Fibroblast of skin of right quadriceps (primary cell): Measurements from ENCODE around the gene PSORS1C2.
"Not testable (repeated sequence)": the region's sequence is repeated elsewhere in the genome, so short reads cannot be mapped to it uniquely, and the experiment has no call there.

Source experiments
- DNase-seq: peaks from one replicate; pipeline ENCODE4 v3.0.0-alpha.2; 2013

PSORS1C2 gene

GRCh38 chr6:31138982-31139381 lies at the start of gene PSORS1C2:
Gene PSORS1C2 (minus strand): TSS chr6:31139066. CDS start chr6:31139026, 40 bp downstream.
- DNase-seq, result no peak

- DNase-seq, result no peak
Observed at GRCh38 chr6:31187780-31188194, 48.9 kb upstream of the PSORS1C2 start.

- no peak for DNase-seq
Observed at GRCh38 chr6:31186052-31186734, 47.3 kb upstream of the PSORS1C2 start.

DNA sequence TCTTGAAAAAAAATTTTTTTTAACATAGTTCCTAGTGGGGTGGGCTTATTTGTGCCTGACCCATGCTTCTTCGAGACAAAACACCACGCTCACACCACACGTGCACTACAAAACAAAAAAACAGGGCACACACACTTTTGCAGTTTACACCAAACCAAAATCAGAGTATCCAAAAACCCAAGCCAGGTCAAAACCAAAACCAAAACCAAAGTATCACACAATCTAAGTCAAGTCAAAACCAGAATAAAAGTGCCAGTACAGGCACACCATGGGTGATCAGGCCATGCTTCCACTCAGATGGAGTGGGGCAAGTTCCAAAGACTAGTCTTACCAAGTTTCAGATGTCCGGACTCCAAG lies 46.8 kb upstream of the PSORS1C2 start:
- DNase-seq, result not testable (repeated sequence)

DNA sequence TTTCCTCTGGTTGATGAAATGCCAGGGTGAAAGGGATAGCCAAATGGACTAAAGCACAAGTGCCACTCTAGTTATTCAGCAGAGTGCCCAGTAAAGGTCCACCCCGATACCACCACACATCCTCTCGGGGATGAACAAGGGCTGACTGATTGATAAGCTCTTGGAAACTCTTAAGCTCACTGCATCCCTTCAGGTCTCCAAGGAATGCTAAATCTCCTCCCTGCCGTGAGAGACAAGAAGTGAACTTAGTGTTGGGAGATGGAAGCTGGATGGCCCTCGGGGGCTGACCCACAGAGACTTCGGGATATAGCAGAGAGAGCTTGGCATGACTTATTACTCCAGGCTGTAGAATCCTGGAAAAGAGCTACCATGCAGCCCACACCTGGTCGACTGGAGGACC lies 45.0 kb upstream of the PSORS1C2 start:
- DNase-seq, result not testable (repeated sequence)

GRCh38 chr6:31183287-31183686 lies 44.4 kb upstream of the PSORS1C2 start:
- not testable (repeated sequence) for DNase-seq

GRCh38 chr6:31180500-31180899 lies 41.6 kb upstream of the PSORS1C2 start:
- DNase-seq, result peak; percentile 72

GRCh38 chr6:31179896-31180295 lies 41.0 kb upstream of the PSORS1C2 start:
- no peak for DNase-seq

- no peak for DNase-seq
Observed at GRCh38 chr6:31179042-31179386, 40.1 kb upstream of the PSORS1C2 start.

DNA sequence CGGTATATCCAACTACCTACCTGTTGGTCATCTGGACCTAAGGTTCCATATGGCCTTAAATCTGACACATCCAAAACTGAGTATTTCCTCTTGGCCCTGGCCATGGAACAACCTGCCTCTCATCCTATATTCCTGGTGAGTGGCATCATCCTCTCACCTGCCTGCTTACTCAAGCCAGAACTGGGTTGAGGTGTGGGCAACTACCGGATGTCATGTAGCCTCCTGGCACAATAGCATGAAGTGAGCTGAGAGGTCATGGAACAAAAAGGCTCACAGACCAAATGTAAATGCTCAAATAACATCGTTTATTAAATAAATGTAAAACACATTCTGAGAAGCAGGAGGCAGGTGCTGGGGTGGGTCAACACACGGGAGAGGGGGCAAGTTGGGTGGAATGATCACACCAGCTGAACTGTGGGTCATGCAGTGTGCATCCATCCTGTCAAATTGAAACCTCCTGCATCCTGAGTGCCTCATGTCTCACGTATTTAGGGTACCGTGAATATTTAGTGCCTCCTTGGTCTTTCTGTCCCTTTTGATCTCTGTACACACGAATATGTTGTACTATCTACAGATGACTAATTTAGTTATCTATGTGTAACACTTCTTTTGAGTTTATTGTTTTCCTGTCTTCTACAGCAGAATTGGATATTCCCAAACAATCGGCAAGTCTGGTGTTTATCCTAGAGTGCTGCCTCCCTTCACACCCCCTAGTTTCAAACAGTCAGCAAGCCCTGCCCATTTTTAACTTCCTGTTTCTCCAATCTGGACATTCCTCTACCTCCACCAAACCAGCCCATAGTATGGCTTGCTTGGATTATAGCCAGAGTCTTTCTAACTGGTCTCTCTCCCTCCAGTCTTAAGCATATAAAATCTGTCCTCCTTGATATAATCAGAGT lies 39.5 kb upstream of the PSORS1C2 start:
- DNase-seq, result peak; percentile 22

- DNase-seq, result peak; percentile 78
Observed at GRCh38 chr6:31175971-31176370, 37.1 kb upstream of the PSORS1C2 start.

- no peak for DNase-seq
Observed at GRCh38 chr6:31174378-31174777, 35.5 kb upstream of the PSORS1C2 start.

DNA sequence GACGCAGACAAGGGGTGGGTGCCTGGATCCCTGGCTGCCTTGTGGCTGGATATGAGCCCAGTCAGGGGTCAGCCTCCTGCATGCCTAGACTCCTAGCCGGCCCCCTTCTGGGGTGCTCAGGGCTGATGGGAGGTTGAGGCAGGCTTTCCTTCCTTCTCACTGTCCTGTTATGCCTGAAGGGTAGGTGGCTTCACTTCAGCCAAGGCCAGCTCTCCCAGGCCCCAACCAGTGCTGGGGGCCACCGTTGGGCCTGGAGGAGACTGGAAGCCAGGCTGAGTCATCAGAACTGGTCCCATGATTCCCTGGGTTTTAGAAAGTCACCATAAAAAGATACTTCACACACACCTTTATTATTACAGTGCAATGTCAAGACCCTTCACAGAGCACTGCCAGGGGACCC lies 34.5 kb upstream of the PSORS1C2 start:
- no peak for DNase-seq

GRCh38 chr6:31172973-31173384 lies 34.1 kb upstream of the PSORS1C2 start:
- DNase-seq, result no peak

DNA sequence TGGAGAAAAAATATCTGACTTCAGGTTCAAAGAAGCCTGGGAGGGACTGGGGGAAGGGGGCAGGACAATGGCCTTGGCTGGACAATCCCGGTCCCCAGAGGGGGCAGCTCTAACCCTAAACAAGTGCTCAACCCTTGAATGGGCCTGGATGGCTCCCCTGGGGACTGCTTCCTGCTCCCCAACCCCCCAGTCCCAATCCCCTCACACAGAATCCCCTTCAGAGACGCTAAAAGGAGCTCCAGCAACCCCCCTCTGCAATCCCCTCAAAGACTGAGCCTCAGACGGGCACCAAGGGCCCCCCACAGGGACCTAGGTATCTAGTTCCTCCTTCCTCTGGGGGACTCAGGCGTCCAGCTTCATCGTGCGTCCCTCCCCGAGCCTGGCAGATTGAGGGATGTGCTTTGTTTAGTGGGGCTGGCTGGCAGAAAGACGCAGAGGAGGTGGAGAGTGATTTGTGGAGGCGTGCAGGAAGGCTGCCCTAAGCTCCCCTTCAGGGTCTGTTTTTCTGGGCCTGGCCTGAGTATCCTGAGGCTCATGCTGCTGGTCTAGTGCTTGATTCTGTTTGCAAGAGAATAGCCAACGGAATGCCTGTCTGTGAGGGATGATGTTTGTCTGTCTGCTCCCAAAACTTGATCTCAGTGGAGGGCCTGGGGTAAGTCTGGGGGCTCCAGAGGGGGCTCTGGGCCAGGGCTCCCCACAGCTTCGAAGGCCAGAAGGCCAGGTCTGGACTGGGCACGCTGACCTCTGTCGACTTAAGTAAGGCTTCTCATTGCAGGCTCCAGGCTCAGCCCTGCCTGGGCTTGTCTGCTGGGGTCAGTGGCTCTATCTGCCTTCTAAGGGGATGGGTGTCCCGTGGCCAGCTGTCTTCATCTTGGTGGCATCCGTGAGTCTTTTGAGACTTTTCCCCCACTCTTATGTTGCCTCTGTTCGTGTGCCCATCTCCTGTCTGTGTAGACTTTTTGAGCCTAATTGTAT lies 33.4 kb upstream of the PSORS1C2 start:
- no peak for DNase-seq

DNA sequence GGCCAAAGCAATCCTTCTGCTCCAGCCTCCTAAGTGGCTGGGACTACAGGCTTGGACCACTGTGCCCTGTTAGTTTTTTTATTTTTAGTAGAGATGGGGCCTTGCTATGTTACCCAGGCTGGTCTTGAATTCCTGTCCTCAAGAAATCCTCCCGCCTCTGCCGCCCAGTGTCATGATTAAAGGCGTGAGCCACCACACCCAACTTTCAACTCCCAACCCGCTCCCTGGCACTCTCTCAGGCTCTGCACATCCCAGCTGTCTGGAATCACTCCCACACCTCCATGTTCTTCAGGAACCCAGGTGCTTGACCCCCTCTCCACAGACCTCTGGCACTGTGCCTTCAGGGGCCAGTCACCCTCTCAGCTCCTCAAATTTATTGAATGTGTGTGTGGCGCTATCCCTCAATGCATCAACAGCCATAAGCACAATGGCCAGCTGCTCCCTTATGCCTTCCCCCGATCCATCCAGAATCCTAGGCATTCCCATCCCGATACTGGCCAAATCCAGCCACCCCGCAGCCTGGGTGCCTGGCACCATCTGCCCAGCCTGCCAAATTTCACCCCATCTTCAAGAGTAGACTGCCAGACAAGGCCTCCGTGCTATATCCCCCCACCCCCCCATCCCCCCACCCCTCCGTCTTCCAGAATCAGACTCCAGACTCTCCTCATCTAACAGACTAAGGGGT lies 32.3 kb upstream of the PSORS1C2 start:
- DNase-seq, result no peak

DNA sequence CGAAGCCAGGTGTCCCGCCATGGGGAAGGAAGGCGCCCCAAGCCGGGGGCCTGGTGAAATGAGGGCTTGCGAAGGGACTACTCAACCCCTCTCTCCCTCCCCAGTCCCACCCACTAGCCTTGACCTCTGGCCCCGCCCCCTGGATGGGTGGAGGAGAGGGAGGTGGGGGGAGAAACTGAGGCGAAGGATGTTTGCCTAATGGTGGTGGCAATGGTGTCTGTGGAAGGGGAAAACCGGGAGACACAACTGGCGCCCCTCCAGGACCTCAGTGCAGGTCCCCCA lies 31.7 kb upstream of the PSORS1C2 start, which contains the start of gene POU5F1:
Gene POU5F1, minus strand, starts transcription at position 83 of the 282 bp plus-strand sequence. Its CDS starts 62 bp downstream, at position 21.
- no peak for DNase-seq

DNA sequence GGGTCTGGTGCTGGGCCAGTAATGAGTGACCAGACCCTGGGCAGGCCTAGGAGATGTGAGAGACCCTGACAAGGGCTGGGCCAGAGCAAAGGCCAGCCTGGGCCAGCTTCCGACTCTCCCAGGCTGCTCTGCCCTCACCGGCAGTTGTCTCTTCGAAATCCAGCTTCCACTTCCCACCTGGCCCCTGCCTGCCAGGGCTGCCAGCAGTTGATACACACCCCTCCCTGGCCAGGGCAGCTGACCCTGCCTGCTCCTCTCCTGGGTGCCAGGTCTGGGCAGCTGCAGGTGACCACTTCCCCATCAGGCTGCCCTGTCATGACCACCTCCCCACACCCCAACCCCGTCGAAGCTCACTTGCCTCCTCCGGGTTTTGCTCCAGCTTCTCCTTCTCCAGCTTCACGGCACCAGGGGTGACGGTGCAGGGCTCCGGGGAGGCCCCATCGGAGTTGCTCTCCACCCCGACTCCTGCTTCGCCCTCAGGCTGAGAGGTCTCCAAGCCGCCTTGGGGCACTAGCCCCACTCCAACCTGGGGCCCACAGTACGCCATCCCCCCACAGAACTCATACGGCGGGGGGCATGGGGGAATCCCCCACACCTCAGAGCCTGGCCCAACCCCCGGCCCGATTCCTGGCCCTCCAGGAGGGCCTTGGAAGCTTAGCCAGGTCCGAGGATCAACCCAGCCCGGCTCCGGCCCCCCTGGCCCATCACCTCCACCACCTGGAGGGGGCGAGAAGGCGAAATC lies 31.2 kb upstream of the PSORS1C2 start:
- not testable (repeated sequence) for DNase-seq

DNA sequence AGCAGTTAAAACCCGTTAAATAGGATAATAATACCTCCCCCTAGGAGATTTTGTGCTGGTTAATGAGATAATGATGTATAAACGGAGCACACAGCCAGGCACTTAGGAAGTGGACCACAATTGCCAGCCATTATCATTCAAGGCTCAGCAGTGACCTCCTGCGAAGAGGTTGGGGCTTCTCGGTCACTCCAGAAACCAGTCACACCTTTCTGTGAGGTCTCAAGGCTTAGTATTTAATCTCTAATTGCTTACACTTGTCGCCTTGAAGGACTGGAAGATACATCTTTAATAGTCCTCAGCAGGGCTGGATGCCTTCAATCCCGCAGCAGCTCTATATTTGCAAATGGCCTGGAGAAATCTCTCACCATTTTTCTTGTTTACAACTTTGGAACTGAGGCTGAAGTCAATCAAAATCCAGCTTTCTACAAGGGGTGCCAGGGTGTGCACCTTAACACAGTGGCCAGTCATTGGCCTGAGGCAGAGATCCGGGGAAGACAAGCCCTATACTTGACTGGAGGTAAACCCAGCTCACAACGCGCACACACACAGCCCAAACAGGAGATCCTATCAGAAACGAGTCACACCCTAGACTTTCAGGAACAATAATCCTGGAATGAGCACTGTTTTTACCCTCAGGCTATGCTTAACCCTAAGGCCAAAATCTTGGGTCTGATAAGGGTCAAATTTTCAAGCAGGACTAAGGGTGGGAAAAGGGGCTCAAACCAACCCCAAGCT lies 30.4 kb upstream of the PSORS1C2 start:
- no peak for DNase-seq

DNA sequence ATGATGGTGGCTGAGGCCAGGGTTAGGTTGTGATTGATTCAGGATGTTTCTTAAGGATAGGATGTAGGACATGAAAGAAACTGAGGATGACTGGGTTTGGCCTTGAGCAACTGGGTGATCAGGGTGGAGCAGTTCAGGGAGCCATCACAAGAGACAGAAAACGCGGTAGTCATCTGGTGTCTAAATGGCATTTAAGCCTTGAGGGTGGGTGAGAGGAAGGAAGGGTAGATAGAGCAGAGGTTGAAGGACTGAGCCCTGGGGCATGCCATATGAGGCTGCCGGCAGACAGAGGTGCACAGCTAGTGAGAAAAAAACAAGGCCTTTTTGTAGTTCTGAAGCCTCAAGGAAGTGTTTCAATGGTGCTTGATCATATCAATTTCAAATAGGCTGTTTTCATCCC lies 29.7 kb upstream of the PSORS1C2 start:
- DNase-seq, result no peak

DNA sequence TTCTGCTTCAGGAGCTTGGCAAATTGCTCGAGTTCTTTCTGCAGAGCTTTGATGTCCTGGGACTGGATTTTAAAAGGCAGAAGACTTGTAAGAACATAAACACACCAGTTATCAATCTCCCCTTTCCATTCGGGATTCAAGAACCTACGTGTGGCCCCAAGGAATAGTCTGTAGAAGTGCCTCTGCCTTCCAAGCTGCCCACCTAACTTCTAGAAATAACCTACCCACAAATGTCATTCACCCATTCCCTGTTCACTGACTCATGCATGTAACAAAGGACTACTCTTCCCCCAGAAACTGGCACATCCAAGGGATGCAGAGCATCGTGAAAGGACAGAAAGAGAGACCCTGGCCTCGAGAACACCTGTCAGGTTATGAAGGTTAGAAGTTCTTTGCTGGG lies 27.1 kb upstream of the PSORS1C2 start:
- no peak for DNase-seq
